GM20431 (cell line): Measurements from ENCODE around the gene PATL1.

ENCODE experiments used
- in situ Hi-C: fragments of 300-500 bp; cut with MseI, MboI; formaldehyde crosslinking; loops from one replicate; pipeline ENCODE4 v1.15.0; 2020; ENCODE audit warnings: low sequenced_read_pairs; ENCODE audit not compliant: unreplicated experiment

Gene PATL1

DNA sequence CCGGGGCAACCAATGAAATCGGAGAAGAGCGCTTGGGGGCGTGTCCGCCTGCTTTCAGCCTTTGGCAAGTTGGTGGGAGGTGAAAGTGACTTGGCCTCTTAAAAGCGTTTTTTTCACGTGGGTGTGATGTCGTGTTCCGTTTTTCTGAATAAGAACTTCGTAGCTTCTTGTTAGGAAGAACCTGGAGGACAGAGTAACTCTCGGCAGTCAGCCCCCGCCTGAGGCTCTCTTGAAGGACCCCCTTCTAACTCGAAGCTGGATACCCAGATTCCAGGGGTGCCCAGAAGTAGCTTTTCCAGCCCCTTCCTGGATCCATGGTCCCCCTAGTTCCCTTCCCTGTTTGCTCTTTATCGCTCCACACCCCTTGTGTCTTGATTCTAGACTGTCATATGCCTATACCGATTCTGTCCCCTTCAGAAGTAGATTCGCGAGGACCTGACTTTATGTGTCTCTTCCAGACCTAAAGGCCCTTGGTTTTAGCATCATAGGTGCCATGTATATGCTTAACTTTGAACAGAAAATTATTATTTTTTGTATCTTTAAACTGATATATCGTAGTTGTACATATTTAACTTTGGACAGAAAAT, 52.3 kb downstream of the PATL1 start:
- in situ Hi-C loops: no loop called here

DNA sequence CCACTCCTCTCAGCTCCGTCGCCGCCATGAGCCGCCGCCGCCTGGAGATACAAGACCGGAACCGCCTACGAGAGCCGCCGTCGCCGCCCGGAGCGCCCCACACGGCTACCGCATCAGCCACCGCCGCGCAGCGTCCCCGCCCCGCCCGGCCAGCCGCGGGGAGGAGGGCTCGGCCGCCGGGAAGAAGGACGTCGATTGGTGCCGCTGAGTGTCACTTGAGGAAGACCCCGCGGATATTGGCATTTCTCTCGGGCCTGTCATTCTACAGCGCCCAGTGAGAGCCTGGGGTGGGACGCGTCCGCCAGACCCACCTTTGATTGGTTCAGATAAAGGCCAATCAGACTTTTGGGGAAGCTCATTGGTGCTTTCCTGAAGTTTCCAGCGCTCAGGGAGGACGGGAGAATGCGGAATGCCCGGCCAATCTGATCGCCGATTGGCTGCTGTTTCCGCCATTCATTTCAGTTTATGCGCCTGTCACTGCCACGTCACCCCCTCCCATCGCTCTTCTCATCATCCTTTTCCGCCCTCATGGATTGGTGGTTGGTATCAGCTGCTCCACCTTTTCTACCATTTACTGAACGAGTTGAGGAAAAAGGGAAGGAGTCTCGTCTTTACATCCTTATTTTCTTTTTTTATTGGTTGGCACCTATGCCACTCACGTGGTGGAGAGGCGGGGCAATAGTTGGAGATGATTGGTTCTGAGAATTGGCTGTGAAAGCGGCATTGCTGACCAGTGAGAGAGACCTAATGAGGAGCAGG, 53.0 kb downstream of the PATL1 start, which contains the start of gene OSBP:
OSBP (minus strand) TSS at position 138 of the 759 bp plus-strand sequence; CDS start at position 28, 110 bp downstream.
- in situ Hi-C loops: no loop called here

DNA sequence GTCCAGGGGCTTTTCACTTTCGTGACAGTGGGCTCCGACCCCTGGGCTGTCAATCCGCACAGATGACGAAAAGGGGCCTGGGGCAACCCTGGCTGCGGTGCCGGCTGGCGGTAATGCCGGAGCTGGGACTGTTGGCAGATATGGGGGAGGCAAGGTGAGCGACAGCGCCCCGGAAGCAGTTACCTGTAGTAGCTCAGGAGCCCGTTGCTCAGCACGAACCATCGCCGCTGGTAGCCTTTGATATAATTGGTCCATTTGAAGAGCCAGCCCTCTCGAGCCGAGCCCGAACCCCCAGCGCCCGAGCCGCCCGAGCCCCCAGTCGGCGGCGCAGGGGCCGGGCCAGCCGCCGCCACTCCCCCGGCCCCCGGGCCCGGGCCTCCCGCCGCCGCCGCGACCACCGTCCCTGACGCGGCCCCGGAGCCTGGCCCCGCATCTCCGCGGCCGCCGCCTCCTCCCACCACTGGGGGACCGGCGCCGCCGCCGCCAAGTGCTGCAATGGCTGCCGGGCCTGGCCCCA, 53.7 kb downstream of the PATL1 start:
- in situ Hi-C loops: no loop called here

DNA sequence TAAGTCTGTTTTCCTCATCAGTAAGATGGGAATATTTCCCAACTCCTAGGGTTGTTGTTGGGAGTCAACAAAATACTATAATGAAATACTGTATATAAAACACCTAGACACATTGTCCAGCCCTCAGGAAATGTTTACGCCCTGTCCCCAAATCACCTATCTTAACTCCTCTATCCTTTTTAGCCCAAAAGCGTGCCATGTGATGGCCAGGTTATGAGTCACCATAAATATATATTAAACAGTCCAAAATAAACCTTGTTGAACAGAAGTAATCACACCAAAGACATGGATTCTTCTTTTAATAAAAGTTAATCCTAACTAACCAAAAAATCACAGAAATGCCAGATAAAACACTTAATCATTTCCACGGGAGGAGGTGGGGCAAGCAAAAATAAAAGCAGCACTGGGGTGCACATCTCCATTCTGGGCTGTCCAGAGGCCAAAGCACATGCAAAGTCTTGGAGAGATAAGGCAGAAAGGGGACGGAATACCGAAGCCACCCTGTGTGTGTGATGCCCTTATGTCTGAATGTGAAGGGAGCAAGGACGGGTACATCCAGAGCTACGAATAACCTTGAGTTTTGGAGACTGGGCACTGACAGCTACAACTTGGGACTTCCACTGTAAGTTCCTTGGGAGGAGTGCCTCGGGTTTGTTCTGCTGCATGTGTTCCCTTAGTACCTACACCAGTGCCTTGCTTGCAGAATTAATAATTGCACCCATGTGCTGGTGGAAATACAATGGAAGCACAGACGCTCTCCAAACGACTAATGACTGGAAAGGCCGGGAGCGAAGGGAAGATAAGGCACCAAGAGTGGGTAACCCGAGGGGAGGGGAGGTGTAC, 54.3 kb downstream of the PATL1 start:
- in situ Hi-C loops: no loop called here

DNA sequence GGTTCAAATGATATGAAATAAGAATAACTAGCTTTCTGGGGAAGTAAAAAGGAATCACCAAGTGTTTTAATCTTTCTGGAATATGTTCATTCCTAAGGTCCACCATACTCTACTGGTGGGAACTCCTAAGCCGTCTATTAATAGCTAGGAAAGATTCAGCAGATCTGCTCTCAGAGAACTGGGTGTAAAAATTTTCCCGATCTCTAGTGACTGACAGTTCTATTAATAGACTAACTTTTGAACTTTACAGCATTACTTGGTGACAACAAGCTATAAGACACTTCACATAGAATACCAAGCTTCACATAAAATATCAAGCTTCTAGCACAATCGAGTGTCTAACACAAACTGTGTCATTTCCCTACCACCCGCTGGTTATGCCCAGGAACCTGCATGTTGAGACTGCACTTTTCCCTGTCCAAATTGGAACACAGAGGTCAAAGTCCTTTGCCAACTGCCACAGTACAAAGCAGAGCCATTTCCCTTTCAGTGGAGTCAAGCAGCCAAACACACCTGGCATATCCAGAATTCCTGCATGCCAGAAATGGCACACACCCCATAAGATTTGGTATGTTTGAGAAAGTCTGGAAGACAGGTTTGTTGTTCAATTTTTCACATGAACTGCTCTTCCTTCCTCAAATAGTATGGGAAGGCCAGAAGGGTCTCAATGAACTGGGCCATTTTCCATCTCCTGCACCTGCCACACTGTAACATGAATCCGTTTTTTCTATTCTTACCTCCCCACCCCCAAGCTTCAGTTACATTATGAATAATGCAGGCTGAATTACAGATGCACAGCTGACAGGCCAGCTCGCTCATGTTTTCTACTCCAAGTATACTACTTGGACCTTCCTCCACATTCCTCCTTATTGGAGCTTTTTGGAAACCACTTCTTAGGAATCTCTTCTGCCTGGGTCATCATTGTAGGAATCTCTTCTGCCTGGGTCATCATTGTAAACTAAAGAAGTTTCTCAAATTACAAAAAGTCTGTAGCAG, 57.0 kb downstream of the PATL1 start:
- in situ Hi-C loops: no loop called here

DNA sequence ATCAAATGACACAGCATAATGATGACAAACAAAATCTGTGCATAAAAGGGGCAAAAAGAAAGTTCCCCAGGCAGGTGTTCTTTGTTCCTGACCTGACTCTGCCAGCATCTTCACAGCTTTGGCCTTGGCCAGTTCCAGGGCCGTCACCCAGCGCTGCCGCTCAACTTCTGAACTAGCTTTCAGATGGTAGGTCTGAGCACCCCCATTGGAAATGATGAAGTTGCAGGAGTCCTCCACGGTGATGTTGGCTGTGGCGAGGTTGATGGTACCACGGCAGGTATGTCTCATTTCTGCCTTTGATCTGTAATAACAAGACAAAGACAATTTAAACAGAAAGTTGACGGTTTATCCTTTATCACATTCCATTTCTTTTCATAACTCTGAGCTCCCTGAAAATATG, 58.5 kb downstream of the PATL1 start:
- in situ Hi-C loops: no loop called here

DNA sequence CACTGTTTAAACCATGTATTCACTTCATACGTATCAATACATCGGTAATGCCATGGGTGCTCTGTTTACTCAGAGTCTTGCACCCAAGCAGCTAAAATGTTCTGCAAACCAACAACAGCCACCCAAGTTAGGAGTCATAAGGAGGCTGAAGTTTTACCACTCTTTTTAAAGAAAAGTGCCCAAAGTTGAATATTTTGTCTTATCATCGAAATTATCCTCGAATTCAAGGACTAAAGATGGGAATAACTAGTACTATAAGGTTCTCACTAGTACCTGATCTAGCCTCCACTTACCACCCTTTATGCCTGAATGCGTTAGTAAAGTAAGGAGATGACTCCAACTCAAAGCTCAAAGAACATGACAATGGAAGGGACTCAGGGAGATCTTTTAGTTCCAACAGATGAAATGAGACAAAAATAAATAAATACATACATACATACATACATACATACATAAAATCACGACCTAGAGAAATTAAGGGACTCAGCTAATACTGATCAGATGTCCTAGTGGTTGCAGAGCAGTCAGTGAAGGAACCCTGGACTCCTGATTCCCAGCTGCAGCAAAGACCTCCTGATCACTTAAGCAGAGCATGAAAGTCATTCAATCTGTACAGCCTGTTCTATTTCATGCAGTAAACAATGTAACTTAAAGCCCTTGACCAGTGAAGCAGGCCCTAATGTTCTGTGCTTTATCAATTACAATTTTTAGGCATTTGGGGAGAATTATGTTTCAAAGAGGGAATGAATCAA, 61.0 kb downstream of the PATL1 start:
- in situ Hi-C loops: no loop called here

DNA sequence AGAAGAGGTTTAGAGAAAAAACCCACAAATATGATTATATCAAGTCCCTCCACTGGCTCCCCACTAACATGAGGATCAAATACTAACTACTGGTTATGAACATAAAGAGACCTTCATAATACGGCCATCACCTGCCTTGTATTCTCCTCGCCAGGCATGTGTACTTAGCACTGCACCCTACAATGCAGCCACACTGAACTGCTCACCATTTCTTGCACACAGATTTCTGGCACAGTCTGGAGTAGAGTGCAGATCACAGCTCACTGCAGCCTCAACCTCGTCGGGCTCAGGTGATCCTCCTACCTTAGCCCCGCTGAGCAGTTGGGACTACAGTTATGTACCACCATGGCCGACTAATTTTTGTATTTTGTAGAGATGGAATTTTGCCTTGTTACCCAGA, 66.4 kb downstream of the PATL1 start:
- in situ Hi-C loops: no loop called here

DNA sequence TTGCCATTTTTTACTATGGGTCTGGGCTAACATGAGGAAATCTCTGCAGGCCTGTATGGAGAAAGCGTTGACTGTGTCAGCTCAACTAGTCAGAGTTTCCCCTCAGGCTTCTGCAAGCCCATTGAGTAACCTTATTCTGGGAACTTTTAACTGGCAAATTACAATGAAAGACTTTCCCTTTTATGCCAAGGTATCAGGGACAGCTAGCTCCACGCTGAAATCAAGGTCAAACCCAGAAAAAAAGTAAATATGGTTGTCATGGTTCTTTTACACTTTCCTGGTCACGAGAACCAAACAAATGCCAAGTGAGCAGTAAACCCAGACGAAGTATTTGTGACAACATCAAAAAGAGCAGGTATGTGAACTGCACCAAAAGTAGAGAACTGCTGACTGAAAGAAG, 67.0 kb downstream of the PATL1 start:
- in situ Hi-C loops: no loop called here

DNA sequence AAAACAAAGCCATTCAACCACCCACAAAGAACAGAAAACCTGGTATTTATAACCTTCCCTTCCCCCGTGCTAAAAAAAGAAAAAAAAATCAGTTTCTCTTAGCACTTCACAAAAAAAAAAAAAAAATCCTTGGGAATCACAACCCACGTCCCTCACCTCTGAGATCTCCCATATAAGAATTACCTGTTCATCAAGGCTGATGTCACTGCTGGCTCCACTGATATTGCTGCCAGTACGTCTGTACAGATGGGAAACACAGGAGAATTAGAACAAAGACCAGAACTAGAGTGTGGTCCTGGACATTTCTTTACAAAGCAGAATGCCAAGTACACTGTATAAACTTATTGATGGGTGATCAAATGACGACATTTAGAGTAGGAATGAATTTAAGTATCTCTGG, 68.2 kb downstream of the PATL1 start:
- in situ Hi-C loops: no loop called here

DNA sequence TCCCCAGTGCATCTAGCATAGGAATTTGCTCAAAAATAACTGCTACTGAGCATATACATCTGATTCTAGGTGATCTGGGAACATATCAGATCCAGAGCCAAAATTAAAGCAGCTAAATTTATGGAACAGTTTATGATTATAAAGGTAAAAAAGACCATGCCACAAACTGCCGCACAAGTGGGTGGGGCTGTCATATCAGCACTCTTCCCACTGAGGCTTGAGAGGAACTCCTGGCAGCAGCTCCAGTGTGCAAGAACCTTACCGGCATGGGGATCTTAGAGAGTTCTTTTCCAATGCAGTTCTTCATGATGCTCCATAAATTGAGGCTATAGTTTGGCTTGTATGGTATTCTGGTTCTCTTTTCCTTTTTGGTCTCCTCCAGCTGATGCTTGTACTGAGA, 68.6 kb downstream of the PATL1 start:
- in situ Hi-C loops: no loop called here

DNA sequence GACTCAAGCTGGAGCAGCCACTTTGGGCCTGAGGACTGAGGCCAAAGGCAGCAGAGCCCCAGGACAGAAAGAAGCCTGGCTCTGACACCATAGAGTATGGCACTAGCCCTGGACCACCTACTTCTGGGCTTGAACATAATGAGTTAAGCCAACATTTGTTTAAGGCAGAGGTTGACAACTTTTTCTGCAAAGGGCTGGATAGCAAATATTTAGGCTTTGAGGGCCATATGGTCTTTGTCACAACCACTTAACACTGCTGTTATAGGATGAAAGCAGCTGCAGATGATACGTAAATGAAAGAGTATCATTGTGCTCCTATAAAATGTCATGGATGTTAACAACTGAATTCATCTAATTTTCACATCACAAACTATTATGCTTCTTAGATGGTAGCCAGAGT, 69.9 kb downstream of the PATL1 start:
- in situ Hi-C loops: no loop called here
